Fibroblast of skin of abdomen (primary cell): Measurements from ENCODE around the gene CDRT4.
A peak's percentile ranks its signal among the peaks of the same experiment; 100 is the strongest.
"Not testable (repeated sequence)": the region's sequence is repeated elsewhere in the genome, so short reads cannot be mapped to it uniquely, and the experiment has no call there.

Experiments used
- DNase-seq: peaks from one replicate; pipeline ENCODE4 v3.0.0-alpha.2; 2013

The CDRT4 gene

GRCh38 chr17:15456972-15457722 lies 10.3 kb downstream of the CDRT4 start:
- DNase-seq = peak; percentile 94

GRCh38 chr17:15456496-15456895 lies 10.9 kb downstream of the CDRT4 start:
- DNase-seq = no peak

- DNase-seq = no peak
Measured at GRCh38 chr17:15454346-15454745, 13.1 kb downstream of the CDRT4 start.

GRCh38 chr17:15453782-15454181 lies 13.6 kb downstream of the CDRT4 start:
- no peak for DNase-seq

GRCh38 chr17:15453246-15453645 lies 14.2 kb downstream of the CDRT4 start:
- DNase-seq = peak; percentile 66

- peak; percentile 38 for DNase-seq
Measured at GRCh38 chr17:15452746-15453145, 14.7 kb downstream of the CDRT4 start.

GRCh38 chr17:15451680-15452079 lies 15.7 kb downstream of the CDRT4 start:
- peak; percentile 10 for DNase-seq

GRCh38 chr17:15448580-15448956 lies 18.9 kb downstream of the CDRT4 start:
- DNase-seq = no peak

GRCh38 chr17:15447928-15448579 lies 19.4 kb downstream of the CDRT4 start:
- DNase-seq = no peak

- DNase-seq = no peak
Measured at GRCh38 chr17:15446036-15446435, 21.4 kb downstream of the CDRT4 start.

- DNase-seq = peak; percentile 40
Measured at GRCh38 chr17:15444805-15445204, 22.6 kb downstream of the CDRT4 start.

GRCh38 chr17:15442311-15443180 lies 24.9 kb downstream of the CDRT4 start:
- DNase-seq = no peak

GRCh38 chr17:15441315-15441714 lies 26.1 kb downstream of the CDRT4 start:
- DNase-seq = no peak

- no peak for DNase-seq
Measured at GRCh38 chr17:15440347-15440746, 27.1 kb downstream of the CDRT4 start.

GRCh38 chr17:15439205-15439985 lies 28.0 kb downstream of the CDRT4 start:
- DNase-seq = not testable (repeated sequence)

- no peak for DNase-seq
Measured at GRCh38 chr17:15438491-15439105, 28.8 kb downstream of the CDRT4 start.

- no peak for DNase-seq
Measured at GRCh38 chr17:15437303-15437635, 30.2 kb downstream of the CDRT4 start.

GRCh38 chr17:15436473-15437302 lies 30.7 kb downstream of the CDRT4 start:
- peak; percentile 39 for DNase-seq

GRCh38 chr17:15434956-15435355 lies 32.5 kb downstream of the CDRT4 start:
- DNase-seq = no peak

GRCh38 chr17:15432807-15433611 lies 34.4 kb downstream of the CDRT4 start:
- peak; percentile 54 for DNase-seq
